WTC11 (cell line): ENCODE data around the gene C13orf46.

Source experiments
- CREB1 ChIP-seq: sonication (generic); formaldehyde crosslinking; IDR thresholded peaks from 2 replicates; pipeline ENCODE4 v1.8.0; 2023; ENCODE audit warnings: mild to moderate bottlenecking, missing genetic modification reagents
- FOXJ3 ChIP-seq: sonication (generic); formaldehyde crosslinking; IDR thresholded peaks from 2 replicates; pipeline ENCODE4 v1.9.0; 2021; ENCODE audit warnings: missing genetic modification reagents, mild to moderate bottlenecking, borderline replicate concordance
- GRHL2 ChIP-seq: fragments of 250-450 bp; sonication (Bioruptor Pico); IDR thresholded peaks from 2 replicates; pipeline ENCODE4 v1.8.0; 2022; ENCODE audit warnings: mild to moderate bottlenecking, moderate library complexity; ENCODE audit not compliant: insufficient replicate concordance, severe bottlenecking
- NFYB ChIP-seq: sonication (generic); formaldehyde crosslinking; conservative IDR thresholded peaks from 2 replicates; pipeline ENCODE4 v1.8.0; 2022; ENCODE audit warnings: low read depth, missing genetic modification reagents
- SP1 ChIP-seq: sonication (generic); formaldehyde crosslinking; conservative IDR thresholded peaks from 2 replicates; pipeline ENCODE4 v1.8.1; 2022; ENCODE audit warnings: missing genetic modification reagents
- ZNF138 ChIP-seq: sonication (generic); formaldehyde crosslinking; conservative IDR thresholded peaks from 2 replicates; pipeline ENCODE4 v1.8.1; 2022; ENCODE audit warnings: mild to moderate bottlenecking, moderate library complexity, missing genetic modification reagents
- ZNF263 ChIP-seq: sonication (generic); formaldehyde crosslinking; IDR thresholded peaks from 2 replicates; pipeline ENCODE4 v1.8.1; 2022; ENCODE audit warnings: low read depth, mild to moderate bottlenecking, moderate library complexity, missing genetic modification reagents
- TF ChIP-seq, protein P1 (sequence below): fragments of 200-600 bp; IDR thresholded peaks from 2 replicates; pipeline ENCODE4 v1.8.0; 2022; ENCODE audit warnings: antibody characterized with exemption
- TF ChIP-seq, protein P2 (sequence below): fragments of 250-450 bp; sonication (Bioruptor Pico); IDR thresholded peaks from 2 replicates; pipeline ENCODE4 v2.1.2; 2022; ENCODE audit warnings: mild to moderate bottlenecking, moderate library complexity
- TF ChIP-seq, protein P3 (sequence below): sonication (generic); formaldehyde crosslinking; IDR thresholded peaks from 2 replicates; pipeline ENCODE4 v1.8.1; 2022; ENCODE audit warnings: low read depth, missing genetic modification reagents, borderline replicate concordance
- TF ChIP-seq, protein P4 (sequence below): sonication (generic); formaldehyde crosslinking; IDR thresholded peaks from 2 replicates; pipeline ENCODE4 v1.8.1; 2022; ENCODE audit warnings: mild to moderate bottlenecking, missing genetic modification reagents, moderate library complexity, borderline replicate concordance
- TF ChIP-seq, protein P5 (sequence below): sonication (generic); formaldehyde crosslinking; conservative IDR thresholded peaks from 2 replicates; pipeline ENCODE4 v1.8.1; 2022; ENCODE audit warnings: mild to moderate bottlenecking, missing genetic modification reagents

DNA sequence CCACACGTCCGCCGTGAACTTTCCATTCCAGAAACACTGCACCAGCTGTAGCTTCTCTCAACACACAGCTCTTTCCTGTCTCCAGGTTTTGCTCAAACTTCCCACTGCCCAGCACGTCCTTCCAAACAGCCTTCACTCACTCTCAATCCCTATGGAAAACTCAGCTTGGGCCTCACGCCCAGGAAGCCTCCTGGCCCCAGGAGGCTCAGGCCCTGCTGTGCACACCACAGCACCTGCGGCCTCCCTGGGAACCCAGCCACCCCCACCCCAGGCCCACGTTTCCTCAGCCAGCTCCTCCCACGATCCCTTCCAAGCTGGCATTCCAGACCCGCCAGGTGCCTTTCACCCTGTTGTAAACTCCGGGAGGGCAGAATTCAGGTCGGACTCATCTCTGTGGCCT, 35.2 kb downstream of the C13orf46 start:
- TF ChIP-seq ZNF138 (CRISPR knock-in tag) (no peak), NFYB (no peak), CREB1 (no peak), SP1 (no peak), ZNF263 (CRISPR knock-in tag) (no peak), FOXJ3 (CRISPR knock-in tag) (no peak), GRHL2 (no peak)
- TF ChIP-seq, protein P1, sequence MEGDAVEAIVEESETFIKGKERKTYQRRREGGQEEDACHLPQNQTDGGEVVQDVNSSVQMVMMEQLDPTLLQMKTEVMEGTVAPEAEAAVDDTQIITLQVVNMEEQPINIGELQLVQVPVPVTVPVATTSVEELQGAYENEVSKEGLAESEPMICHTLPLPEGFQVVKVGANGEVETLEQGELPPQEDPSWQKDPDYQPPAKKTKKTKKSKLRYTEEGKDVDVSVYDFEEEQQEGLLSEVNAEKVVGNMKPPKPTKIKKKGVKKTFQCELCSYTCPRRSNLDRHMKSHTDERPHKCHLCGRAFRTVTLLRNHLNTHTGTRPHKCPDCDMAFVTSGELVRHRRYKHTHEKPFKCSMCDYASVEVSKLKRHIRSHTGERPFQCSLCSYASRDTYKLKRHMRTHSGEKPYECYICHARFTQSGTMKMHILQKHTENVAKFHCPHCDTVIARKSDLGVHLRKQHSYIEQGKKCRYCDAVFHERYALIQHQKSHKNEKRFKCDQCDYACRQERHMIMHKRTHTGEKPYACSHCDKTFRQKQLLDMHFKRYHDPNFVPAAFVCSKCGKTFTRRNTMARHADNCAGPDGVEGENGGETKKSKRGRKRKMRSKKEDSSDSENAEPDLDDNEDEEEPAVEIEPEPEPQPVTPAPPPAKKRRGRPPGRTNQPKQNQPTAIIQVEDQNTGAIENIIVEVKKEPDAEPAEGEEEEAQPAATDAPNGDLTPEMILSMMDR, result no peak
- TF ChIP-seq, protein P2, sequence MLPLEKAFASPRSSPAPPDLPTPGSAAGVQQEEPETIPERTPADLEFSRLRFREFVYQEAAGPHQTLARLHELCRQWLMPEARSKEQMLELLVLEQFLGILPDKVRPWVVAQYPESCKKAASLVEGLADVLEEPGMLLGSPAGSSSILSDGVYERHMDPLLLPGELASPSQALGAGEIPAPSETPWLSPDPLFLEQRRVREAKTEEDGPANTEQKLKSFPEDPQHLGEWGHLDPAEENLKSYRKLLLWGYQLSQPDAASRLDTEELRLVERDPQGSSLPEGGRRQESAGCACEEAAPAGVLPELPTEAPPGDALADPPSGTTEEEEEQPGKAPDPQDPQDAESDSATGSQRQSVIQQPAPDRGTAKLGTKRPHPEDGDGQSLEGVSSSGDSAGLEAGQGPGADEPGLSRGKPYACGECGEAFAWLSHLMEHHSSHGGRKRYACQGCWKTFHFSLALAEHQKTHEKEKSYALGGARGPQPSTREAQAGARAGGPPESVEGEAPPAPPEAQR (CRISPR knock-in tag), result no peak
- TF ChIP-seq, protein P3, sequence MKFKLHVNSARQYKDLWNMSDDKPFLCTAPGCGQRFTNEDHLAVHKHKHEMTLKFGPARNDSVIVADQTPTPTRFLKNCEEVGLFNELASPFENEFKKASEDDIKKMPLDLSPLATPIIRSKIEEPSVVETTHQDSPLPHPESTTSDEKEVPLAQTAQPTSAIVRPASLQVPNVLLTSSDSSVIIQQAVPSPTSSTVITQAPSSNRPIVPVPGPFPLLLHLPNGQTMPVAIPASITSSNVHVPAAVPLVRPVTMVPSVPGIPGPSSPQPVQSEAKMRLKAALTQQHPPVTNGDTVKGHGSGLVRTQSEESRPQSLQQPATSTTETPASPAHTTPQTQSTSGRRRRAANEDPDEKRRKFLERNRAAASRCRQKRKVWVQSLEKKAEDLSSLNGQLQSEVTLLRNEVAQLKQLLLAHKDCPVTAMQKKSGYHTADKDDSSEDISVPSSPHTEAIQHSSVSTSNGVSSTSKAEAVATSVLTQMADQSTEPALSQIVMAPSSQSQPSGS, result no peak
- TF ChIP-seq, protein P4, sequence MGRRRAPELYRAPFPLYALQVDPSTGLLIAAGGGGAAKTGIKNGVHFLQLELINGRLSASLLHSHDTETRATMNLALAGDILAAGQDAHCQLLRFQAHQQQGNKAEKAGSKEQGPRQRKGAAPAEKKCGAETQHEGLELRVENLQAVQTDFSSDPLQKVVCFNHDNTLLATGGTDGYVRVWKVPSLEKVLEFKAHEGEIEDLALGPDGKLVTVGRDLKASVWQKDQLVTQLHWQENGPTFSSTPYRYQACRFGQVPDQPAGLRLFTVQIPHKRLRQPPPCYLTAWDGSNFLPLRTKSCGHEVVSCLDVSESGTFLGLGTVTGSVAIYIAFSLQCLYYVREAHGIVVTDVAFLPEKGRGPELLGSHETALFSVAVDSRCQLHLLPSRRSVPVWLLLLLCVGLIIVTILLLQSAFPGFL, result no peak
- TF ChIP-seq, protein P5, sequence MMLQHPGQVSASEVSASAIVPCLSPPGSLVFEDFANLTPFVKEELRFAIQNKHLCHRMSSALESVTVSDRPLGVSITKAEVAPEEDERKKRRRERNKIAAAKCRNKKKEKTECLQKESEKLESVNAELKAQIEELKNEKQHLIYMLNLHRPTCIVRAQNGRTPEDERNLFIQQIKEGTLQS (CRISPR knock-in tag), result no peak
